GM21390 (cell line): ENCODE data around the gene ZNF132.
"Not testable (repeated sequence)": the region's sequence is repeated elsewhere in the genome, so short reads cannot be mapped to it uniquely, and the experiment has no call there.

Experiments
- ATAC-seq: cut with Tn5 transposase; IDR thresholded peaks from one replicate; pipeline ENCODE4 v1.9.1; 2021; ENCODE audit not compliant: unreplicated experiment

The ZNF132 gene

DNA sequence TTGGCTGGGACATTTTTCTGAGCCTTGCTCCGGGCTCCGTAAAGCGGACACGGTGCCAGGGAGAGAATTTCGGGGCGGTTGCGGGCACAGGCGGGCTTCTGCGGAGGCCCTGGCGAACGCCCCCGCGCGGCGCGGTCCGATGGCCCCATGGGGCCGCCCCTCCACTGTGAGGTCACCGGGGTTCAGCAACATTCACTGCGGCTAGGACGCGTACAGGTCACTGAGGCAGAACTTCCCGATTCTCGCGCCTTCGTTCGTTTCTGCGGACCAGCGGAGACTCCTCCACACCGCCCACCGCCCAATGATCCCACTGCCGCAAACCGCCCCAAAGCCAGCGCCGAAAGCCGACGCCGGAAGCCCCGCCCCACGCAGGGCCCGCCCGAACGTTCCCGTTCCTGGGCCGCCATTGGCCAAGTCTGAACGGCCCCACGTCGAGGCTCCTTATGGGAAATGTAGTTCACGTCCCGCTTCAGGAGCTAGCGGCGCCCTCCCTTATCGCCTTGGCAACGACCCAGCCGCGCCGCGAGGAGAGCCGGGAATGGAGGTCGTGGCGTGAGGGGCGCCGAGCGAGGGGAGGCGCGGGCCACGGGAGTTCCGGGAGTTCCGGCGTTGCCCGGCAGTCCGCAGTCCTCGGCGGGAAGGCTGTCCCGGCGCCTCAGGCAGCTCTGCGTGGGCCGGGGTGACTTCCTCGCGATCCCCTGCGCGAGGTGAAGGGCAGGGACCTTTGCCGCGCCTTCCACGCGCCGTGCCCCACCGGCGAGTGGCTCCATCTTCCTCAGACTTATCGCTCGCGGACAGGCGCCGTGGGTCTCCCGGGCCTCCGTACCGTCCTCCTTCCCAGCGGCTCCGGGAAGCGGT is 31.6 kb downstream of the ZNF132 start, which contains the start of gene ZNF584:
Gene ZNF584, plus strand, starts transcription at position 498 of the 858 bp plus-strand sequence. CDS start 499 bp downstream, outside the sequence.
- peak; percentile 92 for ATAC-seq

DNA sequence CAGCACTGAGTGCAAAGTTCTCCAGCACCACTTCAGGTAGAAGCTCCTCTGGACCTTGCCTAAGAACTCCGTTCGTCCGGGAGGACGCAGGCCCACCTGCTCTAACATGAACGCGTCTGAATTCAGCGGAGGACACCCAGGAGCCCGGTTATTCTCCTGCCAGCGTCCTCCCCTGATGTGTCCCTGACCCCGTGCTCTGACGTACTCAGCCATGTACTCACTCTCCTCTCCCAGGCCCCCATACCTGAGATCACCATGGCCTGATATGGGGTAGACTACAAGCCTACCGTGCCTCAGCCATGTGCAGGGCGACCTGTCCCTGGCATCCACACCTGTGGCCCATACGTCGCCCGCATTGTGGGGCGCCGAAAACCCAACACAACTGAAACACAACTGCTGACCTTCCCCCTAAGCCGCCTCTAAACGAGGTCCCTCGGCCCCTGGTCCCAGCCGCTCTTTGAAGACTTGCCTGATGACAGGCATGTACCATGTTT is 32.2 kb downstream of the ZNF132 start:
- no peak for ATAC-seq

DNA sequence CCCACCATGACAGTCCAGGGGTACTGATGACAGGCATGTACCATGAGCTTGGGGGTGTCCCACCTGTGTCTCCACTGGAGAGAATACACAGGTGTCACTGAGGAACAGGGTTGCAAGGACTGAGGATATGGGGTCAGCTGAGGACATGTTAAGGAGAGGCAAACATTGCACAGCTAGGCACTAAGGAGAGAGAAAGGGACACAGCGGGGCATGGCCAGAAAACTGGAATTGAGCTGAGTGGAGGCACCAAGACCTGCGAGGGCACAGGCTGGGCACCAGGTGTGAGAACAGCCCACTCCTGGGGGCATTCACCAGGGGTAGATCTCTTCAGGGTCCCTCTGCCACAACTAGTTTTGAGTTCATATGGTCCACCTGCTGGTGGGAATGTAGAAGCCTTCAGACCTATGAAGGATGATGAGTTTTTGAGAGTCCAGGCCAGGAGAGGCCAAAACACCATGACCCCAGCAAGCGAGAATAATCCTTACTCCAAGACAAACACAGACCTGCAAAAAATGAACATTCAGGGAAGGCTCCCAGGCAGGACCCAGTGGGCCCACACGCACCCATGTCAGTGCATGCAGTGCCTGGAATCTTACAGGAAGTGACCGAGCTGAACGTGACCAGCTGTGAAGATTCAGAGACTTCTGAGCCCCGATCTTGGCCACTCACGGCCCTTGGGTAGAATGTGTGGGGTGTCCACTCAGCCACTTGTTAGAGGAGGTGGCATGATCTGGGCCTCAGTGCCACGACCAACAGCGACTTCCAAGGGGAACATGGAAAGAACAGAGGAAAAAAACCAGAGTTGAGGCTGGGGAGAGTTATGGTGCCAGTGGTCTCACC is 32.9 kb downstream of the ZNF132 start:
- no peak for ATAC-seq

DNA sequence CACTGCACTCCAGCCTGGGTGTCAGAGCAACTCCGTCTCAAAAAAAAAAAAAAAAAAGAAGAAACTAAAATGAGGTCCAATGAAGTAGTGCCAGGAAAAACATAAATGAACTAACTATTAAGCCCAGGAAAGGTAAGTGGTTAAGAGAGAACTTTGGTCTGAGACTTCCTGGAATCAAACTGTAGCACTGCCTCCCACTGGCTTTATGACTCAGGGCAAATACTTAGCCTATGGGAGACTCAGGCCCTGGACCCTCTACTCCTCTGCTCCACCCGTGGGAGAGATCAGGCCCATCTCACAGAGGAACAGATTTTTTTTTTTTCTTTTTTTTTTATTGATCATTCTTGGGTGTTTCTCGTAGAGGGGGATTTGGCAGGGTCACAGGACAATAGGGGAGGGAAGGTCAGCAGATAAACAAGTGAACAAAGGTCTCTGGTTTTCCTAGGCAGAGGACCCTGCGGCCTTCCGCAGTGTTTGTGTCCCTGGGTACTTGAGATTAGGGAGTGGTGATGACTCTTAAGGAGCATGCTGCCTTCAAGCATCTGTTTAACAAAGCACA is 36.0 kb downstream of the ZNF132 start:
- ATAC-seq = not testable (repeated sequence)

DNA sequence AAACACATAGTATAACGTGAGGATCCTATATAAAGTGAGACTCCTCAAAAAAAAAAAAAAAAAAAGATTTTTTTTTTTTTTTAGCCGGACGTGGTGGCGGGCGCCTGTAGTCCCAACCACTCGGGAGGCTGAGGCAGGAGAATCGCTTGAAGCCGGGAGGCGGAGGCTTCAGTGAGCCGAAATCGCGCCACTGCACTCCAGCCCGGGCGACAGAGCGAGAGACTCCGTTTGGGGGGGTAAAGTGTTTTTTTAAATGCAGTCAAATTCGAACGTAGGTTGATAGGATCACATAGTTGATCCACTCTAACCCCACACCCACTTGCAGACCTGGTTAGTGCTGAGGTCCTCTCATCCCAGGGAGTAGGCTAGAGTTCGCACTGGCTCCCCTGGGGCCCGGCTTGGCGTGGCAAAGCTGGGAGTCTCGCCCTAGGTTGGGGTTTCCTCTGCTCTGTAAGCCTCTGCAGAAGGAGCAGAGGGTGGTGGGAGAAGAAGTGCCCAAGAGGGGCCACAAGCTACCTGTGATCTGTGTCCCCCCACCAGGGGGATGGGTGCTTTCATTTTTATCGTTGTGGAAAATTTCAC is 38.0 kb downstream of the ZNF132 start:
- no peak for ATAC-seq

- ATAC-seq = peak; percentile 97
Measured at GRCh38 chr19:58400916-58401839, 38.8 kb downstream of the ZNF132 start.

DNA sequence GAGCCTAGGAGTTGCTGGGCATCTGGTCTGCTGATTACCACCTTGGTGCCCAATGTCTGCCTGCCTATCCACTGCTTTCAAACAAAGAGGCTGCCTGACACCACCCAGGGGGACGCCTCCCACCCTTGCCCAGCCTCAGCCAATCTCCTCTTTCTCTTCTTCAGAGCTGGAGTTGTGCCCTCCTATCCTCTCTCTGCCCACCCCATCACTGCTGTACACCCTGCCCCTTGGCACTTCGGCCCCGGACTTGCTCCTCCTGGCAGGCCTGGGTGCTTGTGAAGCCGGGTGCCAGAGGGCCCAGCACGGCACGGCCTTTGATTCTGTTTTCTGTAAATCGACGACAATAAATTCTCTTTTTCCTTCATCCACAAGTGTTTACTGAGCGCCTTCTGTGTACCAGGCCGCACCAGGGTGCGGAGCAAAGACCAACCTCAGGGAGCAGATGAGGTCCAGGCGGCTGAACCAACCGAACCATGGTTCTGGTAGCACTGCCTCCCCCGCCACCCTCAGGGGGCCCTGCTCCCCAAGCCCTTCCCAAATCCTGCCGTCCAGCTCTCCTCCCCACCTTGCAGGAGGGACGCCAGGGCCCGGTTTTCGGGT is 39.5 kb downstream of the ZNF132 start:
- ATAC-seq = no peak

DNA sequence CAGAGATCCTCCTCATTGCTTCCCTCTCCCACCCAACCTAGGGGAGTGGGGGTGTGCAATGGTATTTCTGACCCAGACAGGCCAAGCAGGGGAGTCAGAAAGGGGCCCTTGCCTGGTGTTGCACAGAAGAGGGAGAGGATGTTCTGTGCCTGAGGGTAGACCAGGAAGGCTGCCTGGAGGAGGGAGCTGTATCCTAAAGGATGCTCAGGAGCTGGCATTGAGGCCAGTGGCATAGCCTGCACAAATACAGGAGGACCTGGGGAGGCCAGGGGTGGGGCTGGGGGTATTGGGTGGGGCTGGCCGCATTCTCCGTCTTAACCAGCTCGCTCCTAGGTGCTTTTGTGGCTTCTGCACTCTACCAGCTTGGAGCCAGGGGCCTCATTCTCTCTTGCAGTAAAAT is 40.0 kb downstream of the ZNF132 start:
- ATAC-seq = no peak

- no peak for ATAC-seq
Measured at GRCh38 chr19:58398545-58398944, 41.4 kb downstream of the ZNF132 start.

GRCh38 chr19:58398087-58398486 is 41.9 kb downstream of the ZNF132 start:
- ATAC-seq = no peak

- ATAC-seq = no peak
Measured at GRCh38 chr19:58397533-58398037, 42.4 kb downstream of the ZNF132 start.

DNA sequence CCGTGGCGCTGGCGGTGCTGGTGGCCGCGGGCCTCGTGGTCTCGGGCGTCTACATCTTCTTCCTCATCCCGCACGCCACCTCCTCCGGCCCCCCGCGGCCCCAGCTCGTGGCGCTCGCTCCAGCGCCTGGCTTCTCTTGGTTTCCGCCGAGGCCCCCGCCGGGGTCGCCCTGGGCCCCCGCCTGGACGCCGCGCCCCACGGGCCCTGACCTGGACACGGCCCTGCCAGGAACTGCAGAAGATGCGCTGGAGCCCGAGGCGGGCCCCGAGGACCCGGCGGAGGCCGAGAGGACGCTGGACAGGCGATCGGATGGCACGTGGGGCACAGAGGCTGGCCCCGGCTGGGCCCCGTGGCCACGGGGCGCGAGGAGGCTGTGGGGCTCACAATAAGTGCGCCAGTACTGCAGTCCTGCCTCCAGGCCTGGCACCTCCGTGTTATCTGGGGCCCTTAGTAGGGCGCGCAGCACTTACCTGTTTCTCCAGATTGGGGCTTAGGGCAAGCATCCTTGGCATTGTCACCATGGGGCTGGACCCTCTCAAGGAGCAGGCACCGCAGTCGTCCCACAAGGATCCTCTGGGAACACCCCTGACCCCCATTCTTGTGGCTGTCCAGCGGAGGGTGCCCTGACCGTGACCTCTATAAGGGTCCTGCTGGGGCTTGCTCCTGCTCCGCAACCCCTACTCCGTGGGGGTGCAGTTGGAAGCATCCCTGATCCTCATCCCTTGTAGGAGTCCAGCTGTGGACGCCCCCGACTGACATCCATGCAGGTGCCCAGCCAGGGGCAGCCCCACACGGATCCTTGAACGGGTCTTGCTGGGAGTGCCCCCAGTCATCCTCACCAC is 43.0 kb downstream of the ZNF132 start:
- no peak for ATAC-seq

DNA sequence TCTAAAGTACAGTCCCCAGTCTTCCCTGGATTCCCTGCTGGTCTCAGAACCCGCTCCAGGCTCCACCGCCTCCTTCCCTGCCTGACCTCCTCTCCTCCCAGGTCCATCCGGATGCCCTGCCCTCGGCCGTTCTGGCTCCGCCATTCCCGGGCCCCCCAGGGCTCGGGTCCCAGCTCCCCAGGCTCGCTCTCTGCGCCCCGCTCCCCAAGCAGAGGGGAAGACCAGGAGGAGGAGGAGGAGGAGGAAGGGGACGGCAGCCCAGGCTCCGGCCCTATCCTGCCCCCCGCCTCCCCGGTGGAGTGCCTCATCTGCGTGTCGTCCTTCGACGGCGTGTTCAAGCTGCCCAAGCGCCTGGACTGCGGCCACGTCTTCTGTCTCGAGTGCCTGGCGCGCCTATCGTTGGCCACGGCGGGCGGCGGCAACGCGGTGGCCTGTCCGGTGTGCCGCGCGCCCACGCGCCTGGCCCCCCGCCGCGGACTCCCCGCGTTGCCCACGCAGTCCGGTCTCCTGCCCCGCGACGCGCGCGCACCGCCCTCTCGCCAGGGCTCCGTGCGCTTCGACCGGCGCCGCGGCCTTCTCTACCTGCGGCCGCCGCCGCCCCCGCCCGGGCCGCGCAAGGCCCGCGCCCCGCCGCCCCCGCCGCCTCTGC is 43.9 kb downstream of the ZNF132 start:
- ATAC-seq = no peak

DNA sequence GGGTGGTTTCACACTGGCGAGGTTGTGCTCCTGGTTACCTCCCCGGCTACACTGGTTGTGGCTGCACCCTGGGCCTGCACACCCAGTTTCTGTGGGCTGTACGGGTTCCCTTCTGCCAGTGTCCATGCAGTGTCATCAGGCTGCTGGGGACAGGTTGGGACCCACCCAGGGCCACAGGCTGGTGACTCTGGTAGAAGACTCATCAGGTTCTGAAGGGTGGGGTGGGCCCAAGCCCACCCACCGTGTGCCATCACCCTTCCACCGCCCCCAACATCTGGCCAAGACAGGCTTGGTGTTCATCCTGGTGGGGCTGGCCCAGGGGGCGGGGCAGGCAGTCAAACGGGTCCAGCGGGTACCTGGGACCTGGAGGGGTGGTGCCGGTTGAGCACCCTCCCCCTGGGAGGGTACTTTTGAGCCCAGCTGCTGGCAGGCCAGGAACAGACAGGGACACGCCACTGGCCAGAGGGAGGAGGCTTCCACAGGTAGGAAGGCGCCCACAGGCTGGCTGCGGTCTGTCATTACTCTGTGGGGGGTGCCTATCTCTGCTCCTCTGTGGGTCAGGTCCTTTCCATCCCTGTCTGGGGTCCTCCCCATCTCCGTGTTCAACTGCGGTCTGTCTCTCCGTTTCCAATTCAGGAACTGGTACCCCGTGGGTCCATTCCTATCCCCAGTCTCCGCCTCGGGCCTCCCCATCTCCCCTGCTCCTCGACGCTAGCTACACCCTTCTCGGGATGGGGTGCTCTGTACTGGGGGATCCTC is 44.6 kb downstream of the ZNF132 start, which contains the start of gene RNF225:
Gene RNF225, plus strand, starts transcription at position 437 of the 759 bp plus-strand sequence. CDS start 434 bp downstream, outside the sequence.
- no peak for ATAC-seq

DNA sequence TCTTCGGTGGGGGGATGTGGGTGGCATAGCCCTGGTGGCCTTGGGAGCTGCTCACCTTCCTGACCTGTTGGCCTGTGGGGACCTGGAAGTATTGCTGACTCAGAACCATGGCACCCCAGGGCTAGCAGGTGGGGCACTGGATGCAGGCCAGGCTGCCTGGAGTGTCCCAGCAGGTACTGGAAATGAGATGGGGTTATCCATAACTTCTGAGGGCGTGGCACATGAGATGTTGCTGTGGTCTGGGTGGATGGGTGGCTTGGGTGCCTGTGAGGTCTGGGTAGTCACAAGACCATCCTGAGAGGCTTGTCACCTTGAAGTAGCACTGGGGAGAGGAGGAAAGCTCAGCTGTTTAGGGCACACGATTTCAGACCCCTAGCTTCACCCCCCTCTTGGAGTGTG is 45.1 kb downstream of the ZNF132 start:
- no peak for ATAC-seq

GRCh38 chr19:58393725-58394033 is 46.3 kb downstream of the ZNF132 start:
- ATAC-seq = no peak
